ENCODE data around the gene SLC12A5.

SLC12A5 gene

DNA sequence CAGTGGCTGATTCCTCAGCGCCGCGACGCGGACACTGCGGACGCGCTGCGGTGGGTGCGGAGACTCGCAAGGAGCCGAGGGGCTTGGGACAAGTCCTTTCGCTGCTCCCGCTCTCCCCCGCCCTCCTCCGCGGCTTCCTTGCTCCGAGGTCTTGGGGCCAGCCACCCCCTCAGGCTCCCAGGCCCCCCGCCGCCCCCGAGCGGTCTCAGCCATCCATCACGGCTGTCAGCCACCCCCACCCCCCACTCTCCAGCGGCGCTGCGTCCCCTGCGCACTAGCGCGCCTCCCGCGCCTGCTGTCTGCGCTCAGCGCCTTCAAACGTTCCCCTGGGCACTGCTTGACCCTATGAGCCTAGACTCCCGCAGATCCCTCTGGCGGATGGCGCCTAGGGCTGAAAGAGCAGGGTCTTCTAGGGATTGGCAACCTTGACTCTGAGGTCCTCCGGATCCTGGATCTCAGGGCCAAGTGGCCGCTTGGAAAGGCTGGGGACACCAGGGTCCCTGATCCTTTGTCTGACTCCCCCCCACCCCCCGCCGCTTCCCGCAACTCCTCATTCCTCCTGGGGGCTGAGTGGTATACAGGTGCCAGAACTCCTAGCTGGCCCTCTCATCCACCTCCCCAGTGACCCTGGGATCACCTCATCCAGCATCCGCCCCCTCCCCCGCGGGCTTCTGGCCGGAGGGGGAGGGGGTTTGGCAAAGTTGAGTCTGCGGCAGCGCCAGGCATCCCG is 1.4 kb downstream of the SLC12A5 start:
- DNase-seq, result no peak

- no peak for DNase-seq
These were observed 2.1 kb downstream of the SLC12A5 start for GRCh38 chr20:46031014-46031569.

GRCh38 chr20:46031701-46032254 is 2.8 kb downstream of the SLC12A5 start:
- DNase-seq, result no peak

DNA sequence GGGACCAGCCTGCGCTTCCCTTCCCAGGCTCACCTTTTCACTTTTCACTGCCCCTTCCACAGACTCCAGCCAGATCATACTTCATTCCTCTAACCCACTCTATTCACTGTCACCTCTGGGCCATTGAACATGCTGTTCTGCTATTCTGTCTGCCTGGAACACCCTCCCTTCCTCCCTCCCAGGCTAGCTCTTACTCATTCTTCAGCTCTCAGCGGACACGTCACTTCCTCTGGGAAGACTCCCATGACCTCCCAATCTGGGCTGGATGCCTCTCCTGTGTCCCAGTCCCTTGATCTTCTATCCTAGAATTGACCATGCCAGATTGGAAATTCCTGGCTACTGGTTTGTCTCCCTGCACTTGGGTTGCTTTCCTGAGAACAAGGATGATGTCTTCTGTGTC is 5.0 kb downstream of the SLC12A5 start:
- no peak for DNase-seq

GRCh38 chr20:46035253-46035652 is 6.2 kb downstream of the SLC12A5 start:
- no peak for DNase-seq

DNA sequence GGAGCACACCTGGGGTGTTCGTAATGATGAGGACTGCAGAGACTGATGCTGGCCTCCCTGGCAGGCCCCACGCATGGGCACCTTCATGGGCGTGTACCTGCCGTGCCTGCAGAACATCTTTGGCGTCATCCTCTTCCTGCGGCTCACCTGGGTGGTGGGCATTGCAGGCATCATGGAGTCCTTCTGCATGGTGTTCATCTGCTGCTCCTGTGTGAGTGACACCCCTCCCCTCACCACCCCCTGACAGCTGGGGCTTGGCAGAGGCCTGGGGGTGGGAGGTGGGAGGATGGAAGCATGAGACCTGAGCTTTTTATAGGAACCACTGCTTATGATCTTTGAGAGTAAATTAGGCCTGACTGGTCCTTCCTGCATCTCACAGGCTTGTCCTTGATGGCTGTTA is 6.7 kb downstream of the SLC12A5 start:
- no peak for DNase-seq

- DNase-seq, result no peak
These were observed 7.4 kb downstream of the SLC12A5 start for GRCh38 chr20:46036370-46036769.

DNA sequence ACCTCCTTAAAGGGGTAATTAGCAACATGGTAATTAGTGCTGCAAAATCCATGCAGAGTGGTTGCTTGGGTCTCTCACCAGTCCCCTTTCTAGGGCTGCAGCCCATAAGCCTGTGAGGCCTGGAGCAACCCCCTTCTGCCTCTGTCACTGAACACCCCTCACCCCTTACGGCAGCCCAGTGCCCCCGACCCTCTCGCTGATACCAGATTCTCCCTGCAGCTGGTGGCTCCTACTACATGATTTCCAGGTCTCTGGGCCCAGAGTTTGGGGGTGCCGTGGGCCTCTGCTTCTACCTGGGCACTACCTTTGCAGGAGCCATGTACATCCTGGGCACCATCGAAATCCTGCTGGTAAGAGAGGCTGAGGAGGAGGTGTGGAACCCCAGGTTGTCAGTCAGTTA is 8.0 kb downstream of the SLC12A5 start:
- no peak for DNase-seq

- DNase-seq, result peak; percentile 51
These were observed 12.0 kb downstream of the SLC12A5 start for GRCh38 chr20:46040902-46041535.

- DNase-seq, result no peak
These were observed 14.5 kb downstream of the SLC12A5 start for GRCh38 chr20:46043556-46043955.

GRCh38 chr20:46044896-46045295 is 15.9 kb downstream of the SLC12A5 start:
- DNase-seq, result no peak

DNA sequence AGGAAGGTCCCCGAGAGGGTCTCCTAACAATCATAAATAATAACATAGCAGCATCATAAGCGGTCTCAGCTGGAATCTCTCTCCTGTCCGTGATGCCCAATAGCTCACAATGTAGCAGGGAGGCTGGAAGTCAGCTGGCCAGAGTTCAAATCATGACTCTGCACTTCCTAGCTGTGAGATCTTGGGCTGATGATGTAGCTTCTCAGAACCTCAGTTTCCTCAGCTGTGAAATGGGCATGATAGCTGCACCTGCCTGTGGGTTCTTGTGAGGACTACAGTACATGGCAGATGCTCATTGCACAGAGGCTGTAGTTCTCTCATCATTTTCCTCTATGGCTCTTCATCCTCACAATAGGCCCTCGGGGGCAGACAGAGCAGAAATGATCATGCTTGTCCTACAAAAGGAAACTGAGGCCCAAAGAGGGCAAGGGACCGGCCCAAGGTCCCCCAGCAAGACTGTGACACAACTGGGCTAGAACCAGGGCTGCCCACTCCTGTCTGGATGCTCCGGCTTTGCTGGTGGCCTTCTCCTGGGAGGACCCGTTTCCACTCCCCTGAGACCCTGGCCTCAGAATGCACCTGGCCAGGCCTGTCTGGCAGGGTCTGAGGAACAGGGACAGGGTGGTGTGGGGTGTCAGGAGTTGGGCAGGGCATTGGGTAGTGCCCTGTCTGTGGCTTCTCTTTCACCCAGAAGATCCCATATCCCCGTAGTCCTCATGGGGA is 17.7 kb downstream of the SLC12A5 start:
- no peak for DNase-seq

GRCh38 chr20:46047821-46048220 is 18.8 kb downstream of the SLC12A5 start:
- DNase-seq, result no peak

DNA sequence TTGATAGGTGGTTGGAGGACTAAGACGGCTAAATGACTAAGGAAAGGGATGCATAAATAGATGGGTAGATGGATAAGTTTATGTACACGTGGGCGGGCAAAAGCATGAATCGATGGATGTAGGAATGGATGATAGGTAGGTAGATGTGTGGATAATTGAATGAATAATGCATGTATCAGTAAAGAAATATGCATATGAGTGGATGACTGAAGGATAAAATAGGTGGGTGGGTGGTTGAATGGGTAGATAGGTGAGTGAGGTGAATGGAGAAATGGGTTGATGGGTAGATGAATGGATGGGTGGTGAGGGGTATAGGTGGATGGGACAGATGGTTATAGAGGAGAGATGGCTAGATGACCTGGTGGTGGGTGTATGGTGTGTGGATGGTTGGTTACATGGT is 20.2 kb downstream of the SLC12A5 start:
- DNase-seq, result no peak

DNA sequence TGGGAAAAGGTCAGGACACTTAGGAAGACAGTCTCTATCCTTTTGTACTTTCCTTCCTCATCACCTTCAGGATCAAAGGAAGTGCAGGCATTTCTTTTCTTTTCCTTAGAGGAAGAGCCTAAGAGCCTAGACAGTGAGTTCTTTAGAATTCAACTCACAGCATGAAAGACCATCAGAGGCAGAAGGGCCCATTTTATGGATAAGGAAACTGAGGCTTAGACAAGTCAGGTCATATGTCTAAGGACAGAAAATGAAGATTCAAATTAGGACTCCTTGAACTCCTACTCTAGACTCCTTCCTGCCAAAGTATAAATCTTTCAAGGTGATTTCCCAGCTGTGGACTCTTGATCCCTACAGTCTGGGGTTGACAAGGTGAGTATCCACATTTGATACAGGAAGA is 20.8 kb downstream of the SLC12A5 start:
- no peak for DNase-seq

DNA sequence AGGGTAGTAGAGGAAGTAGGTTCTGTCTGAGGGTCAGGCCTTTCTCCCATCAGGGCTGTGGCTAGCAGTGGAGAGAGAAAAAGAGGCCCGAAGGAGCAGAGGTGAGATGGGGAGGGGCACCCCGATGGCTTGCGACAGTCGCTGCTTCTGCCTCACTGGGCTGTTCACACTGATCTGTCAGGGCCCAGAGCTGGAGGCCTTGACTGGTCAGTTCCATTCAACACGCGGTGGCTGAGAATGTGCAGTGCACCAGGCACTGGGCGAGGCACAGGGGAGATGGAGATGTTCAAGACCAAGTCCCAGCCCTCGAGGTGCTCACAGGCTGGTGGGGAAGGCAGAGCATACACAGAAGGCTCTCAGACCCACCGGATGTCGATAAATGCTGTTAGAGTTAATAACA is 21.4 kb downstream of the SLC12A5 start:
- DNase-seq, result no peak

DNA sequence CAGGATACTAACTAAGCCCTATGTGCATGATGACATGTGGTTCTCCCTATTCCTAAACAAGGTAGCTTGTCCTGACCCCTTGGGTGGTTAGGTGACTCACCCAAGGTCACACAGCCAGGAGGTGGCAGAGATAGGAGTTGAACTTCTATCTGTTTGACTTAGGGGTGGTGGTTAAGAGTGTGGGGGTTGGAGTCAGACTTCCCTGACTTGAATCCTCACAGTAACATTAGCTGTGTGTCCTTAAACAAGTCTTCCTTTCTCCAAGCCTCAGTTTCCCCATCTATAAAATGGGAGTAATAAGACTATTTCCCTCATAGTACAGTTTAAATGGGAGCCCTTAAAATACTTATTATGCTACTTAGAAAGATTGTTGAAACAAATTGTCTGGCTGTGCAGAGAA is 21.9 kb downstream of the SLC12A5 start:
- DNase-seq, result no peak

- no peak for DNase-seq
These were observed 22.7 kb downstream of the SLC12A5 start for GRCh38 chr20:46051556-46052308.

GRCh38 chr20:46053416-46053815 is 24.4 kb downstream of the SLC12A5 start:
- DNase-seq, result no peak

- no peak for DNase-seq
These were observed 25.6 kb downstream of the SLC12A5 start for GRCh38 chr20:46054606-46055005.

- no peak for DNase-seq
These were observed 26.3 kb downstream of the SLC12A5 start for GRCh38 chr20:46055269-46055668.

DNA sequence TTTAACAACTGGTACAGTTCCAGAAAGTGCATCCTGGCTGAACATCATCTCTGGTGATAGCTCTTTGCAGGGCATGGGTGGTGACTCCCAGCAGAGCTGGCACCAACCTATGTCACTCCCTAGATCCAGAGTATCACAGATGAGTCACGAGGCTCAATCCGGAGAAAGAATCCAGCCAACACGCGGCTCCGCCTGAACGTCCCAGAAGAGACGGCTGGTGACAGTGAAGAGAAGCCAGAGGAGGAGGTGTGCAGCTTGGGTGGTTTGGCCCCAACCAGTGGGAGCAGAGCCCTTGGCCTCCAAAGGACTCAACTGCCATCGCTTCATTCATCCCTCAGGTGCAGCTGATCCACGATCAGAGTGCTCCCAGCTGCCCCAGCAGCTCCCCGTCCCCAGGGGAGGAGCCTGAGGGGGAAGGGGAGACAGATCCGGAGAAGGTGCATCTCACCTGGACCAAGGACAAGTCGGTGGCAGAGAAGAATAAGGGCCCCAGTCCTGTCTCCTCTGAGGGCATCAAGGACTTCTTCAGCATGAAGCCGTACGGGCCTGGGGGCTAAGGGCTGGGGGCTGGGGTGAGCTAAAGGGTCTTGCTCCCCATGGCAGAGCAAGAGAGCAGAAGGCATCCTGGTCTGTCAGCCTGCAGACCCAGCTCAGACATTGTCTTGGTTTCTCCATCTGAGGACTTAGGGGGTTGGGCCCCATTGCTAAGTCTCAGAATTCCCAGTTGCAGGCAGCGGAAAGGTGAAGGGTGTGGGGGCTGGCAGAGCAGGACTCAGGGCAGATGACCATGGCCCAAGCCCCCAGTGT is 27.2 kb downstream of the SLC12A5 start:
- no peak for DNase-seq
